ENCODE data around the gene CA5A.
"Not testable (repeated sequence)": the region's sequence is repeated elsewhere in the genome, so short reads cannot be mapped to it uniquely, and the experiment has no call there.

The CA5A gene

DNA sequence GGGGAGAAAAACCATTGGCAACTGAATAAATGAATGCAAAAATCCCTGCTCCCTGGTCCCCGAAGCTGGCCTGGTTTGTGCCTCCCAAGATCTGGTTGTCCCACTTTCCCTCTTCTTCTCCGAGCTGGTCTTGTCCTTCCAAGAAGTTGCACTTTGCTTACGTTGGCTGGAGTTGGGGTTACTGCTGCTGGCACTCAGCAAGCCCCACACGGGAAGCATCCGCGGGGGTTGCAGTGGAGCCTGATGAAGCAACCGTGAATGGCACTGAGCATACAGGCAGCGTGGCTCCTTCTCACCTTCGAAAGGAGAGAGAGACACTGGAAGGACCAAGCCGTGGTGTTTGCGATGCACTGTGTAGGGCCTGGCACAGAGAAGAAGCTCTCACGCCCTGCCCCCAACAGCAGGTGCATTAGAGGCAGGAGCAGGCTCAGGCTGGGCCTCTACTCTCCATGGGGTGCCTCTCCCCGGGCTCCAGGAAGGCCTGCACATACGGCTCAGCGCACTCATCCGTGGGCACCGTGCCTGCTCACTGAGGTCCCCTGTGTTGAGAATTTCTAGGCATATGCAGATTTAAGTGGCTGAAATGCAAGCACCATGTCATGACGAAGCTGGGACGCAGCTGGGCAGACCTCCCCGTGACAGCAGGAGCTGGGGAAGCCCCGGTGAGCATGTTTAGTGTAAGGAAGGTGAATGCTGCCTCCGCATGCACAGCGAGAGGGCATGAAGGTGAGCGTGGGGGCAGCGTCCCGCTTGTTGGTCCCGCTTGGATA, 12.1 kb downstream of the CA5A start:
- DNase-seq (ENCODE audit: low read depth, low spot score): no peak

- no peak for DNase-seq (ENCODE audit: low read depth, low spot score)
Measured at GRCh38 chr16:87922250-87922871, 14.0 kb downstream of the CA5A start.

GRCh38 chr16:87921236-87921773, 15.0 kb downstream of the CA5A start:
- DNase-seq (ENCODE audit: low read depth, low spot score): no peak

DNA sequence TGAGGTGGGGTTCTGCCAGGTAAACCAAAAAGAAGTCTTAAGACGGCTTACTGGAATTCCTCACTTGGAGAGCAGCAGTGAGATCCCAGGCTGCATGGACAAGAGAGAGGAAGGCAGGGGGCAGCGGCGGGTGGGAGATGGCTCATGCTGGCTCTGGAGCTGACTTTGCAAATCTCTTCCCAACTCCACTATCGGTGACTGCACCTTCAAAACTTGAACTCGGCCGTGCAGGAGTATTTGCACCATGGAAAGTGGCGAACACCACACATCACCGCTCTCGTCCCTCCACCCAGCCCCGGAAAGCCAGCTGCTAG, 16.7 kb downstream of the CA5A start:
- no peak for DNase-seq (ENCODE audit: low read depth, low spot score)

DNA sequence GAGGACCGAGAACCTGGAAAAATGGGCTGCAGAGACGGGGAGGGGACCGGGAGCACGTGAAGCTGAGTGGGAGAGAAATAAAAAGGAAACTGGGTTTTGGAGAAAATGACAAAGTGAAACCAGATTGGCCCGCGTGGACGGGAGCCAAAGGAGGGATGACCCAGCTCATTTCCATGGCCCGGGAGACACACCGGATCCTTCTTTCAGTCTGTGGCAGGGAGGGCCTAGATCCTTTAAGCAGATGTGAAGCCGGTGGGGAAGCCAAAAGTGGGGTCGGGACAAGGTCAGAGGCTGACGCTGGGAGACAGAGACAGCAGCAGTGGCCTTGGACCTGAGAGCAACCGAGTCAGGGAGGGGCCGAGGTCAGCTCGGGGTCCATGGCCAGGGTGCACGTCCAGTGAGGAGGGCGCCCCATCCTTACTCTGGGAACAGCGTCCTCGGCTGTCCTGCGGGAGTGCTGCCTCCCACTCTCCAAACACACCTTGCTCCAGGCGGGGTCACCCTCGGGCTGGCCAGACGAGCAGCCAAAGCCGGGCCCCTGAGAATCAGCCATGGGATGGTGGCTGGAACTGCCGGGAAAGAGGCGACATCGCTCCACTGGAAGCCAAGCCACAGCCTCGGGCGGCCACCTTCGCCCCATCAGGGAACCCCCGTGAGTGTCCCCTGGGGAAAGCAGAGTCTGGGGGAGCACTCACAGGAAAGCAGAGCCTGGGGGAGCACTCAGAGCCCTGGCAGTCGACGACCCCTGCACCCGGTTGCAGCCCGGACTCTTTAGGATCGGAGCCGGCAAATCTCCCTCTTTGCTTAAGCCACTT, 17.3 kb downstream of the CA5A start:
- no peak for DNase-seq (ENCODE audit: low read depth, low spot score)

GRCh38 chr16:87918338-87918737, 18.0 kb downstream of the CA5A start:
- DNase-seq (ENCODE audit: low read depth, low spot score): no peak

DNA sequence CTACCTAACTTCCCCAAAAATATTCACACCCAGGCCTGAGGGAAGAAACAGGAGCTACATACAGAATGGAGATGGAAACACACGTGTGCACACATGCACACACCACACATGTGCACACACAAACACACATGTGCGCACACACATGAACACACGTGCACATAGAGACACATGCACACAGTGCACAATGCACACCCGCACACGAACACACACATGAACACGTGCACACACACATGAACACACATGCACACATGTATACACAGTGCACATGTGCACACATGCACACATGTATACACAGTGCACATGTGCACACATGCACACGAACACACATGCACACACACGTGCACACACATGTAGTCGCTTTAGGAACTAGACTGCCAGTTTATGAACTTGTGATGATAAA, 18.8 kb downstream of the CA5A start:
- no peak for DNase-seq (ENCODE audit: low read depth, low spot score)

DNA sequence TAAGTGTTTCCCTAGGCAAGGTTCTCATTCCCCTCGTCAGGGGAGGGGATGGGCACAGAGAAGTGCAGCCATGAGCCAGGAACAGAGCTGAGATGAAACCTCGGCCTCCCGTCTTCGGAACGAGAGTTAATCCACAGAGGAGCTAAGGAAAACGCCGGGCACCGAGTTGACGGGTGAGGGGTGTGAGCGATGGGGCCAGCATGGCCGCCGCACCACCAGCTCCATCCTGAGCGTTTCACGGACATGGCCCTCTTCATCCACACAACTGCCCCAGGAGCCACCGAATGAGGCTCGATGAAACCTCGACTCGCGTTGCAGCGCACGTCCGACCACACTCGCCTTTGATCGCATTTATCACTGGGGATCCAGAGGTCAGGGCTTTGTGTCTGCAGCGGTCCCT, 21.5 kb downstream of the CA5A start:
- DNase-seq (ENCODE audit: low read depth, low spot score): no peak

GRCh38 chr16:87914021-87914725, 22.2 kb downstream of the CA5A start:
- DNase-seq (ENCODE audit: low read depth, low spot score): not testable (repeated sequence)

DNA sequence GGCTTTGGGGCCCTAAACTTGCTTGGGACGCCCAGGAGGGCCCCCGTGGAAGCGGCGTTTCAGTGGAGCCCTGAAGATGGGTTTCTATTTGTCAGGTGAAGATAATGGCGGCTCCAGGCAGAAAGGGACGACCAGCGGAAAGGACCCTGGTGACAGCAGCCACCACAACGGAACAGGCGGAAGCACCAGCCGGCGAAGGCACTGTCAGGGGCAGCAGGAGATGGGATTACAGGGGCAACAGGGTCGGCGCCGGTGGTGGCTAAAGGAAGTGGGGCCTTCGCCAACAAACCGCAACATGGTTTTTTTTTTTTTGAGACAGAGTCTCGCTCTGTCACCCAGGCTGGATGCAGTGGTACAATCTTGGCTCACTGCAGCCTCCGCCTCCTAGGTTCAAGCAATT, 23.6 kb downstream of the CA5A start:
- DNase-seq (ENCODE audit: low read depth, low spot score): not testable (repeated sequence)

DNA sequence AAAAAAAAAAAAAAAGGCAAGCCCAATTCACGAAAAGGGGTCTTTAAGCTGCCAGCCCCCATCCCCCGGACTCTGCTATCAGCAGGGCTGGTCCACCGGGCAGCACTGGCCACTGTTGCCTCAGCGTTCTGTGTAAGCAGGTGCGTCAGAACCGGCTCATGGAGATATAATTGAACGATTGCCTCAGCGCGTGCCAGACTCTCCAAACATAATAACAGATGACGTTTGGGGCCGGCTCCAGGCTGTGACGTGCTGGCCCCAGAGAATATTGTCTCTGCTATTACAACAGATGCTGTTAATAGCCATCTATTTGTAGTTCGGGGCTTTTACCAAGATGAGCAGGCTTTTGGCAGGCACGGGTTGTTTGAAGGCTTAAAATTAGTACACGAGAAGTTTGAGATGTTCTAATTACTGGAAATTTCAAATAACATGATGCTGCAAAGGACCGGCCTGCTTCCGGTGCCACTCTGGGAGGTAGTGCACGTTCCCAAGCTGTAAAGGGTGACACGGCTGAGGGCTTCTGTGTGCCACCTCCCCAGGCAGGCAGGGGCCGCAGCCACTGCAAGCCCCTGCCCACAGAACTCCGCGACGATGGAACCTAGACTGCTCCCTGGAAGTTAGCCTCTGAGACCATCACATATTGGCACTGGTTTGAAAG, 25.1 kb downstream of the CA5A start:
- not testable (repeated sequence) for DNase-seq (ENCODE audit: low read depth, low spot score)

DNA sequence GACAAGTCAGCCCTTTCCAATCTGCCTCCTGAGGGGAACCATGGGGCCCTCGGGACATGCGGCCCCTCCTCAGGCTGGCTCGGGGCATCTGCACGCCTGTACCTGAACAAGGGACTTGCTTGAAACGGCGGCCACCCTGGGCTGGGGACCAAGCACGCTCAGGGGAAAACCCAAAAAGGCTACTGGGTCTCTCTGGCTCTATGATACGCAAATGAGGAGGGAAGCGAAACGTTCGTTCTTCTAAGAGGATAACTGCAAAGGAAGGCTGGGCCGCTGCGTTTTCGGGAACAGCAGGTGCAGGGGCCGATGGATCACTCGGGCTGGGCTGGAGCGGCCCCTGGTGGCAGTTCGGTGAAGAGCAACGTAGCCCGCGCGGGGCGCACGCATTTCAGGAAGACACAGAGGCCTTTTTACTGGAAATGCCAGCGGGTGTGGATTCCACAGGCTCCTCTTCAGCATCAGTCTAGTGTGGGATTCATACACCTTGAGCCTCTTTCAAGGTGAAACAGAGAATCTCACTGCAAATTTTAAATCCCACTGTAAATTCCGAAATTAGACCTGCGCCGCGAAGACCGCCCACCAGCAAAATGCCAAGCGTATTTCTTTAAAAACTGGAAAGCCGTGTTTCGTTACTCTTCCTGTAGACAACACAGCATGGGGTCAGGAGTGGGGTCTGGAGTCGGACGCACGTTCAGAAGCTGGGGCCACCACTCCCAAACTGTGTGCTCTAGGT, 27.0 kb downstream of the CA5A start:
- peak; percentile 93 for DNase-seq (ENCODE audit: low read depth, low spot score)

- DNase-seq (ENCODE audit: low read depth, low spot score): not testable (repeated sequence)
Measured at GRCh38 chr16:87908101-87908500, 28.2 kb downstream of the CA5A start.

DNA sequence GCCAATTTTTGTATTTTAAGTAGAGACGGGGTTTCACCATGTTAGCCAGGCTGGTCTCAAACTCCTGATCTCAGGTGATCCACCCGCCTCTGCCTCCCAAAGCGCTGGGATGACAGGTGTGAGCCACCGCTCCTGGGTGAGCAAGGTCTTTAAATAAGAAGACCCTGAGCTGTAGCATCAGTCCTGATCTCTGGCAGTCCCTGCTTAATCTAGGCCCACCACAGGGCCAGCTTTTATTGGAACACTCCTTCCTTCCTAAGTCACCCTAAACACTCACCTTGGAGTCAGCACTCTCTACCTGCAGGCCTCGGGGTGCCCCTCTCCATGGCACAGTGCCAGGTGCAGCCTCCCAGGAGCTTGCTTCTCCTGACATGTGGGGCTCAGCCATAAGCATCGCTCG, 30.8 kb downstream of the CA5A start:
- DNase-seq (ENCODE audit: low read depth, low spot score): not testable (repeated sequence)

- DNase-seq (ENCODE audit: low read depth, low spot score): not testable (repeated sequence)
Measured at GRCh38 chr16:87904963-87905362, 31.4 kb downstream of the CA5A start.

DNA sequence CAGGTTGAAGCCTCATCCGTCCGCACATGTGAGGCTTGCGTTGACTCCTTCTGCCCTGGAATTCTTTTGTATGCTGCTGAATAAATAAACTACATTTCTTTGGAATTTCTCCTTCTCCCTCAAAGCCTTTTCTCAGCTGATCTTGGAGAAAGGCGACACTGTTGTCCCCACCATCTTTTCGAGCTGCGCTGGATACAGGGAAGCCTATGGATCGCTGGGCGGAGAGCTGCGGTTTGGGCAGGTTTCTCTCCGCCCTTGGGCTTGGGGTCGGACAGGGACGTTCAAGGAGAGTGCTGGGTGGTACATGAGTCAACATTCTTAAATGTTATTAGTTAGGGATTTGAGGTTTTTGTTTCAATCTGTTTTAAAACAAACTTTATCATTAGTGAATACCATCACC, 35.8 kb downstream of the CA5A start:
- not testable (repeated sequence) for DNase-seq (ENCODE audit: low read depth, low spot score)

- DNase-seq (ENCODE audit: low read depth, low spot score): no peak
Measured at GRCh38 chr16:87897521-87898505, 38.5 kb downstream of the CA5A start.

- not testable (repeated sequence) for DNase-seq (ENCODE audit: low read depth, low spot score)
Measured at GRCh38 chr16:87896924-87897520, 39.3 kb downstream of the CA5A start.

Measured in ELF-1 (cell line).